HG03469 (cell line): ENCODE measurements around the gene DNMT3A.

Source experiments
- ATAC-seq: cut with Tn5 transposase; IDR thresholded peaks from one replicate; pipeline ENCODE4 v1.9.1; 2021; ENCODE audit warnings: mild to moderate bottlenecking, moderate library complexity, moderate number of reproducible peaks; ENCODE audit not compliant: unreplicated experiment

The DNMT3A gene

DNA sequence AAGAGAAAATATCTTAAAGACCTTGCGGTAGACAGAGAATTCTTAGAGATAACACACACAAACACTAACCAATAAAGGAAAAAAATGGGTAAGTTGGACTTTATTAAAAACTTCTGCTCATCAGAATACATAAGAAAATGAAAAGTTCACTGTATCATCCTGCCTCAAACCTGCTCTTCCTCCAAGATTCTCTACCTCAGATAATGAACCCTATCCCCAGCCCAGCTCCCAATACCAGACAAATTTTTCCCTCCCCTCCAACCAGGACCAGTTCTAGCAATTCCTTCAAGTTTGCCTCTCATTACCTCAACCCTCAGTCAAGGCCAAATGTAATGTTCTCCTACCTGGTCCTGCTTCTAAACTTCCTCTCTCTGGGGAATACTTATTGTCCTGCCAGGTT, 79.4 kb downstream of the DNMT3A start:
- no peak for ATAC-seq

DNA sequence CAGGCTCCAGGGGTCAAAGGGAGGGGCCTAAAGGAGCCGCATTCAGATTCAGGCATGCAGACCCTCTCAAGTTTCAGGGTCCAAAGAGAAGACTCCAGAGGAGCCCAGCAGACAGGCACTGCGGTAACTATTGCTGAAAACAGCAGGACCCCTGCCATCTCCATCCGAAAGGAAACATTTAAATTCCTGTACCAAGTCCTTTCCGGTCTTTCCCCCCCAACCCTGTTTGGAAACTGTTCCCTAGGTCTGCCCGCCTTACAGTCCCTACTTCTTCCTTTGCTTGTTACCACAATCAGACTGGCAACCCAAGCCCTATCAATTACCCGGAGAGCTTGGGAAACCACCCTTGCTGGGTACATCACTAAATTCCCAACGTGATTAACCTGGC, 82.0 kb downstream of the DNMT3A start:
- ATAC-seq: no peak

DNA sequence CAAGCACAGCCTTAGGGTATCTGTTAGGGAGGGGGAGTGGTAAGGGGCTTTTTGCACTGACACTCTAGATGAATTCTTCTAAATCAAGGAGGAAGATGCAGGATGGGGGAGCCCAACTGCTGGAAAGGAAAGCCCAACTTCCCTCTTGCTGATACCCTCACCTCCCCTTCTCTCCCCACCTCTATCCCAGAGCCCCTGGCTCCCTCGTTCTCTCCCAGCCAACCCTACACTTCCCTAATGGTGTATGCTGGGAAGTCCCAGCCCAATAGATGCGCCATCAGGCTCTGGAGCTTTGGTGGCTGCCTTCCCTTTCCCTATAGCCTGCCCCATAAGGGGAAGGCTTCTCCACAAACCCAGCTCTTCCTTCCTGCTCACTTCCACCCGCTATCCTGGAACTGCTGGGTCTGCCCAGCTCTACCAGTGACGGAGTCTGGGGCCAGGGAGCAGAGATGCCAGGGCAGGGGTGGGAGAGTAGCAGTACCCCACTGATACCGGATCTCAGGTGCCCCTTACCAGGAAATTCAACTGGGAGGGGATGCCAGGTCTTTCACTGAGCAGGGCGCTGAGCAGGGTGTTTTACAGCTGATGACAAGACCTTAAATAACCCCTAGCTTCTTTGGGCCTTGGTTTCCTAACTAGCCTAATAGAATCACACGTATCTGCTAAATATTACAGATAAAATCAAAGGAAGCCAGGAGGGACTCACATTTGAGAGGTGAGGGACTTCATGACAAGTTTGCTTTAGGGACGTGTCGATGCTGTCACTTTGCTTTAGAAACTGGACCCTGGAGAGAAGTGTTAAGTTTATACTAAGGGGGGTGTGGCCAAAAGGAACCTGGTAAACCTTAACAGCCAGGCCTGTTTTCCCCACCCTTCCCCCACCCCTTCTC, 82.6 kb downstream of the DNMT3A start:
- no peak for ATAC-seq

DNA sequence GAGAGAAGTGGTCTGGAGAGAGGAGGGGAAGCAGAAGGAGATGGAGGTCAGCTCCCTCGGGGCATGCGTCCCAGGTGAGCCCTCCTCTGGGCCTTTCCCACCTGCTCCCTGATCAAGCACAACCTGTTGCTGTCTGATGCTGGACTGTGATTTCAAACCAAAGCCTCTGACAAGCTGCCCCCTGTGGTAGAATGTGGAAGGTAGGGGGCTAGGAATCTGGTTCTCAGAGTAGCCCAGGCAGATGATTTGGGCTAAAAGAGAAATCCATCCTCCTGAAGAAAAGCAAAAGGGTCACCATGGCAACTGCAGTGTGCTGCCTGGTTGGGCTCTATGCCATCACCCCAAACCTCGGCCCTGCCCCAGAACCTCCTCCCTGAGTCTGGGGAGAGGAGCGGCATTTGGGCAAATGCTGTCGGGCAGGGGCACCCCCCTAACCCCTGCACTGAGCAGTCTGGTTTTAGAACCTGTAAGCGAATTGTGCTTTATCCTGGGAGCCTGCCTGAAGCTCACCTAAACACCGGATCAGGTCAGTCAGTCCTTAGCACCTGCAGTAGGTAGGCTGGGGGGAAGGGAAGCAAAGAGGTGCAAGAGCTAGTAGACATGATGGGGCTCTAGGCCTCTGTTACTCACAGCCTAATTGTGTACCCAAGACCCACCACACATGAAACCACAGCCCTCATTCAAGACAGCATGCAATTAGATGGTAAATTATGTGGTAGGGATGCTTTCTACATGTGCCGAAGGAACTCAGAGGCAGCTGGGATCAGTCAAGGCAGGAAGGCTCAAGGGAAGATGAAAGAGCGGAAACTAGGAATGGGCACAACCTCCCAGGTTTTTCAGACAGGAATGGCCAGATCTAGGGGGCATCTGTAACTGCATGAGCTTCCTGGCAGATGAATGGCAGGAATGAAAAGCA, 83.5 kb downstream of the DNMT3A start:
- ATAC-seq: no peak

DNA sequence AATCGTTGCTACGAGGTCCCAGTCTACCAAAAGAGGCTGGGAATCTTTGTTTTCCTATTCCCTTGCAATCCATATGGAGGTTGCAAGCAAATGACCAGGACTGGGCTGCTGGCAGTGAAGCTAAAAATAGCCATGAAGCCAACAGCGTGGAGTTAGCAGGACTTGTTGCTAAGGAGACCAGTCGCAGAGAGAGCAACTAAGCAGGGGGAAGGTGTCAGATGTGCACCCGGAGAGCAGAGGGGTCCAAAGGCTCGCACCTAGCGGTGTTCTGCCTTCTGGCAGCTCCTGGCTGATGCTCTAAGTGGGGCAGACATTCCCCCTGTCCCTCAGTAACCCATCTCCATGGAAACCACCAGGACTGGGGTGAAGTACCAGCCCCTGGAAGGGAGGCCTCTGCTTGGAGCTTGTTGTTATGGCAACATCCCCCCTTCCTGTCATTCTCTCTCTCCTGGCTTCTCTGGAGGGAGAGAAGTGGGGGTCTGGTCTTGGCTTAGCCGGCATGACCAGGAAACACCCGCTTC, 84.6 kb downstream of the DNMT3A start:
- ATAC-seq: no peak

GRCh38 chr2:25256488-25256875, 85.2 kb downstream of the DNMT3A start:
- ATAC-seq: no peak

DNA sequence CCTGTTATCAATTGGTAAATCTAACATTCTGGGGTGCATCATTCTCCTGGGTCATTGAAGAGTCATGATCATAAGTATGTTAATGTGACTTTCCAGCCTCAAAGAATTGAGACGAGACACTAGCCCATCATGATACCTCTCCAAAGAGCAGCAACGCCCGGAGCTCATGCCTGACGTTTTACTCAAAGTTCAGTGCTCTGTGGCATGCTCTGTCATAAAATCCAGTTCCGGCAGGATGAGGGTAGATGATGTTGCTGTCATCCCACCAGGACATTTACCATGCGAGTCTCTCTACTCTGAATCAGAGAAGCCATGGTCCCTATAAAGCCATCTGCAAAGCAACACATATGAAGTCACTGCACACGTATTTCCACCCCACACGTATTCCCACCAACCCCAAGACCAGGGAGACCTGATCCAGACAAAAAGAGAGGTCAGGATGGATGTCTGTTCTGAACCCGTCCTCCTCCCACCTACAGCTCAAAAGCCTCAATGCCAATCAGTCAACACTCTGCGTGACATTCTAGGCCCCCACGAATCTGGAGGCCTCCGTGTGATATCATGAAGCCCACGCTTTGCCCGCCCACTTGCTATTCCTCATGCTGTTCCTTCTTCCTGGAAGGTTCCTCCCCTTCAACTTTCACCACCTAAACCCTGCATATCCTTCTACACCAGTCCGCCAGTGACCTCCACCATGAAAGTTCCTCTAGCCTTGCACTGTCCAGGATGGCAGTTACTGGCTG, 85.8 kb downstream of the DNMT3A start:
- no peak for ATAC-seq

DNA sequence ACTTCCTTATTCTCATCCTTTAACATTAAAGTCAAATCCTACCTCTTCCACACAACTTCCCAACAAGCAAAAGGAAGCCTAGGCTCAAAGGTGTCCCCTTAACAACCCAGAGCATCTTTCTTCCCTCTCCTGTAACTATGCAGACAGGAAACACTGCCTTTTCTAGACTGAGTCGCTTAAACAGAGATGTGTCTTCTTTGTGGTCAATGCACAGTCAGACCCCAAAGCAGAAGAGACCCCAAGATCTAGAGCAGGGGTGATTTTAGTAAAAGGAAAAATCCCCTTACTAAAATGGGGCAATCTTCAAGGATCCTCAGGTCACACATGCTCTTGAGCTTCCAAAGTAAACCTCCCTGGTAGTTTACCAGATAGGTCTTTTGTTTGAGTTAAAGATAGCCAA, 86.8 kb downstream of the DNMT3A start:
- ATAC-seq: no peak

GRCh38 chr2:25253153-25253626, 88.5 kb downstream of the DNMT3A start:
- no peak for ATAC-seq

- no peak for ATAC-seq
These were observed 89.2 kb downstream of the DNMT3A start for GRCh38 chr2:25252291-25253152.

DNA sequence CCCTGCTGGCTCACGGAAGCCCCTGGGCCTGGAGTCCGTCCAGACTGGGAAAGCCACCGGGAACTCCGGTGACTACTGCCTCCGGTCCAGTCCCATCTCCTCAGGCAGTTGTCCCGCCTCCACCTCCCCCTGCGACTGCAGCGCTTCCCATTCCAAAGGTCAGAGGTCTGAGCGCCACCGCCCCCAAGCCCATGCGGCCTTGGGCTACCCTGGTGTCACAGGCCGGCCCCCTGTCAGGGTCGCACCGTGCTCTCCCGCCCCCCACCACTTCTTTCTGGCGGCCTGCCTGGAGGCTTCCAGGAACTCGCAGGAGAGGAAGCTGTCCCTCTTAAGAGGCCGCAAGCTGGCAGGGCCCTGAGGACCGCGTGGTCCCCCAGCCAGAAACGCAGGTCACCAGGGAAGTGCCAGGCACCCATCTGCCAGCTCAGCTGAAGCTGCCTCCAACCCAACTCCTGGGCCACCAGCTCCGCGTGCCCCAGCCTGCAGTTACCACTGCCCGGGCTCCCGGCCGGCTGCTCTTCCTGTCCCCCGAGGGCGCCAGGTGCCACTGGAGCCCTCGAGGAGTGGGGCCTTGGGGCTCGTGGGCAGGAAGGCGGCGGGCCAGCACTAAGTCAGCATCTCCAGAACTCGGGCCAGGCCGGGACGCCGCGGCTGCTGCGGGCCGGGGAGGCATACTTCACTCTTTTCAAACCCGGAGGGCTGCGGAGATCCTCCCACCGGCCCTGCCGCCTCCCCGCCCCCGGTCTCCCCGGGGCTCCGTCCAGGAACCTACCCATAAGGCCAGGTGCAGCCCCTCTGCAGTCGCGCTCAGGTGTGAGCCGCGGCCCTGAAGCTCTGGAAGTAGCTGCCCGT, 90.1 kb downstream of the DNMT3A start:
- no peak for ATAC-seq

DNA sequence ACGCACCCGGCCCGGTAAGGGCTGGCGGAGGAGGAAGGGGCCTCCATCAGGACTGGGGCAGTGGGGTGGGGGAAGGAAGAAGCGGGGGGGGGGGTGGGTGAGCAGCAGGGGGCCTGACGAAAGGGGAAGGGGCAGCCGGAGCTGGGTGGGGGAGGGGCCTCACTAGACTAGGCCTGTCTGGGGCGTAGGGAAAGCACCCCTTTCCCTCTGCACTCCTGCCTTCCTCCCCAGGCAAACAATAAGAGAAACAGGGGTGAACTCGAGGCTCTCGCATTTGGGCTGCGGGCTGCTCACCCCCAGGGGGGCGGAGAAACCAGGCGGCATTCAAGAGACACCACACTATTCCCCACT, 90.7 kb downstream of the DNMT3A start:
- ATAC-seq: no peak

- no peak for ATAC-seq
These were observed 91.2 kb downstream of the DNMT3A start for GRCh38 chr2:25250331-25251070.

DNA sequence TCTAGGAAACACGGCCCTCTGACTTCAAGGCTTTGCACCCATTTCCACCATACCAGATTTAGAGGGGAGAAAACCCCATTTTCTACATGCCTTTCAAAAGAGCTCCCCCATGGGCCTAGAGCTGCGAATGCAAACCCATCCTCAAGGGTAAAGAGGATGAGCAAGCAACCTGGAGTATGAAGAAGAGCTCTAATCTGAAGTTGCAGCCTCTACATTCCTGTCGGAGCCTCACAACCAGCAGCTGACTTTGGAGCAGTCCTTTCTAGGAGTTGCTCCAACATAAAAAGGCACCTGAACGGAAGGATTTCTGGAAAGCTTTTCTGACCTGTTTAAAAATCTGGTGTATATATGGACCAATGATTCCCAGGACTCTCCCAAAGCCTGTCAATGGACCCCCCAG, 91.9 kb downstream of the DNMT3A start:
- ATAC-seq: no peak

DNA sequence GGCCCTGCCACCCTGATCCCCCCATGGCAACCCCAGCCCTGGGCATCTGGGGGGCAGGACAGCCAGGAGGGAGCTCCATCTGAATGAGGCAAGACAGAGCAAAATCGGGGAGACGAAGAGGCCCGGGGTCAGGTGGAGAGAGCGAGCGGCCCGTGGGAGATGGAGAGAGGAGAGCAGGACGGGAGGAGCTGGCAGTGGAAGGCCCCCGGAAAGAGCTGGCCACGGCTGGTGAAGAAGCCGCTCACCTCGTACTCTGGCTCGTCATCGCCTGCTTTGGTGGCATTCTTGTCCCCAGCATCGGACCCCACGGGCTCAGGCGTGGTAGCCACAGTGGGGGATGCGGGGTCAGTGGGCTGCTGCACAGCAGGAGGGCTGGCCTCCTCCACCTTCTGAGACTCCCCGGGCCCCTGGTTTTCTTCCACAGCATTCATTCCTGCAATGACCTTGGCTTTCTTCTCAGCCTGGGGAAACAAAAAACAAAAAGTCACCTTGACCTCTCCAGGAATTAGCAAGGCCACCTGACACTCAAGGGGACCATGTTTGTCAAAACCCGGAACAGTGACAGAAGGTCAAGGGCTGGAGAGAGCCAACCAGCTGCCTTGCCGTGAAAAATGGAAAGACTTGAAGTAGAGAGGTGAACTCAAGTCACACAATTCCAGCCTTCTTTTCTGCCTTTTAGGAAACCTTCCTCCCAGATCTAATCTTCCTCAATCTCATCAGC, 93.8 kb downstream of the DNMT3A start:
- no peak for ATAC-seq

- no peak for ATAC-seq
These were observed 95.0 kb downstream of the DNMT3A start for GRCh38 chr2:25246558-25247290.

GRCh38 chr2:25246001-25246400, 95.7 kb downstream of the DNMT3A start:
- ATAC-seq: no peak
